ENCODE data around the gene GPC5.

The GPC5 gene

DNA sequence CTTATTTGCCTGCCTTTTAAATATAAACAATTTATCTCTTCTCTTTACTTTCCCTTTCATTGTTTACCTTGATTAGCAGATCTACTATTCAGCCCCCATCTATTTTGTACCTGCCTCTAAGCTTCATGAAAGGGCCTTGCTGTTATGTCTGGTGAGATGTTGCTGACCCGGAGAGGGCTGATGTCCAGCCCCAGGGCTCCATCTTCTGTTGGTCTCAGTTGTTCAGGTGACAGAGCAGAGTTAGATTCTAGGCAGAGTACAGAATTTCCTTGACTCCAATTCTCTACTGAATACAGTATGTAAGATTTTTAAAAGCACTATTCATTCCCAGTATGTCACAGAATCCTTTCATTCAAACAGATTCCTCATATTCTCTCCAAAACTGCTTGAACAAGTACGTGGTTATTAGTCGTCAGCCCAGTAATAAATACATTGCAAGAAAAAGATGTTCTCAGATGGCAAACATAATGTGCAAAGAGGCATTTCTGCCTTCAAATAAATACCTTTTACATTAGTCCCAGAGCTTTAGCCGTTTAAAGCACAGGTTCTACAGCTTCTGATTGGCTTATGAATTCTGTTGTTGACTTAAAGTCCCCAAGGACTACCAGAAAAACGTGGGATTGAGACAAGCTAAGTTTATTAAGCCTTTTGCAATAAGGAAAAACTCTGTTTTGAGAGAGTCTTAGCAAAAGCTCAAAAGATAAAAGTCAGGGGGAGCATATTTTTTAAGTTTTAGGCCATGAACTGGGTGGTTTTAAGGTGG lies 159.1 kb downstream of the GPC5 start:
- no peaks in the 10 kb centered on the region for H3K4me1 ChIP-seq (ENCODE audit: control insufficient read depth, insufficient read depth, low read length)
- no peak overlapping the region for H3K27ac ChIP-seq (ENCODE audit: extremely low read depth, low read depth, low read length)
- H3K4me3 ChIP-seq (ENCODE audit: low read depth, low read length): no peak overlapping the region
- no peak for TF ChIP-seq ZNF518A (tag by site-specific recombination; conservative IDR thresholded peaks at IDR 0.05; ENCODE audit: low read depth)
- TF ChIP-seq ZSCAN23 (tag by site-specific recombination; IDR thresholded peaks at IDR 0.05): no peak
- TF ChIP-seq PRDM1 (tag by site-specific recombination; IDR thresholded peaks at IDR 0.05): no peak
- TF ChIP-seq, protein P1, sequence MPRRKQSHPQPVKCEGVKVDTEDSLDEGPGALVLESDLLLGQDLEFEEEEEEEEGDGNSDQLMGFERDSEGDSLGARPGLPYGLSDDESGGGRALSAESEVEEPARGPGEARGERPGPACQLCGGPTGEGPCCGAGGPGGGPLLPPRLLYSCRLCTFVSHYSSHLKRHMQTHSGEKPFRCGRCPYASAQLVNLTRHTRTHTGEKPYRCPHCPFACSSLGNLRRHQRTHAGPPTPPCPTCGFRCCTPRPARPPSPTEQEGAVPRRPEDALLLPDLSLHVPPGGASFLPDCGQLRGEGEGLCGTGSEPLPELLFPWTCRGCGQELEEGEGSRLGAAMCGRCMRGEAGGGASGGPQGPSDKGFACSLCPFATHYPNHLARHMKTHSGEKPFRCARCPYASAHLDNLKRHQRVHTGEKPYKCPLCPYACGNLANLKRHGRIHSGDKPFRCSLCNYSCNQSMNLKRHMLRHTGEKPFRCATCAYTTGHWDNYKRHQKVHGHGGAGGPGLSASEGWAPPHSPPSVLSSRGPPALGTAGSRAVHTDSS (tag by site-specific recombination; IDR thresholded peaks at IDR 0.05): no peak
- no peak for TF ChIP-seq ZNF157 (tag by site-specific recombination; IDR thresholded peaks at IDR 0.05)
- TF ChIP-seq SP2 (tag by site-specific recombination; IDR thresholded peaks at IDR 0.05): no peak
- TF ChIP-seq, protein P2, sequence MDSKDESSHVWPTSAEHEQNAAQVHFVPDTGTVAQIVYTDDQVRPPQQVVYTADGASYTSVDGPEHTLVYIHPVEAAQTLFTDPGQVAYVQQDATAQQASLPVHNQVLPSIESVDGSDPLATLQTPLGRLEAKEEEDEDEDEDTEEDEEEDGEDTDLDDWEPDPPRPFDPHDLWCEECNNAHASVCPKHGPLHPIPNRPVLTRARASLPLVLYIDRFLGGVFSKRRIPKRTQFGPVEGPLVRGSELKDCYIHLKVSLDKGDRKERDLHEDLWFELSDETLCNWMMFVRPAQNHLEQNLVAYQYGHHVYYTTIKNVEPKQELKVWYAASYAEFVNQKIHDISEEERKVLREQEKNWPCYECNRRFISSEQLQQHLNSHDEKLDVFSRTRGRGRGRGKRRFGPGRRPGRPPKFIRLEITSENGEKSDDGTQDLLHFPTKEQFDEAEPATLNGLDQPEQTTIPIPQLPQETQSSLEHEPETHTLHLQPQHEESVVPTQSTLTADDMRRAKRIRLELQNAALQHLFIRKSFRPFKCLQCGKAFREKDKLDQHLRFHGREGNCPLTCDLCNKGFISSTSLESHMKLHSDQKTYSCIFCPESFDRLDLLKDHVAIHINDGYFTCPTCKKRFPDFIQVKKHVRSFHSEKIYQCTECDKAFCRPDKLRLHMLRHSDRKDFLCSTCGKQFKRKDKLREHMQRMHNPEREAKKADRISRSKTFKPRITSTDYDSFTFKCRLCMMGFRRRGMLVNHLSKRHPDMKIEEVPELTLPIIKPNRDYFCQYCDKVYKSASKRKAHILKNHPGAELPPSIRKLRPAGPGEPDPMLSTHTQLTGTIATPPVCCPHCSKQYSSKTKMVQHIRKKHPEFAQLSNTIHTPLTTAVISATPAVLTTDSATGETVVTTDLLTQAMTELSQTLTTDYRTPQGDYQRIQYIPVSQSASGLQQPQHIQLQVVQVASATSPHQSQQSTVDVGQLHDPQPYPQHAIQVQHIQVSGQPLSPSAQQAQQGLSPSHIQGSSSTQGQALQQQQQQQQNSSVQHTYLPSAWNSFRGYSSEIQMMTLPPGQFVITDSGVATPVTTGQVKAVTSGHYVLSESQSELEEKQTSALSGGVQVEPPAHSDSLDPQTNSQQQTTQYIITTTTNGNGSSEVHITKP (tag by site-specific recombination; IDR thresholded peaks at IDR 0.05): no peak
- TF ChIP-seq ZNF624 (tag by site-specific recombination; IDR thresholded peaks at IDR 0.05): no peak
- TF ChIP-seq ZSCAN16 (tag by site-specific recombination; IDR thresholded peaks at IDR 0.05): no peak
- no peak for TF ChIP-seq ZSCAN30 (tag by site-specific recombination; IDR thresholded peaks at IDR 0.05)
- no peak for TF ChIP-seq ZEB2 (tag by site-specific recombination; IDR thresholded peaks at IDR 0.05)
- no peak for TF ChIP-seq ZNF175 (tag by site-specific recombination; IDR thresholded peaks at IDR 0.05)
- TF ChIP-seq ZNF174 (tag by site-specific recombination; IDR thresholded peaks at IDR 0.05): no peak
- no peak for TF ChIP-seq ZNF548 (tag by site-specific recombination; IDR thresholded peaks at IDR 0.05)
- TF ChIP-seq SP3 (tag by site-specific recombination; IDR thresholded peaks at IDR 0.05): no peak
- no peak for TF ChIP-seq ZNF2 (tag by site-specific recombination; IDR thresholded peaks at IDR 0.05)
- ChIA-PET CTCF (interaction anchor here (0.6 to 0.9 kb wide), 2 partner anchors 15 to 176 kb away, joined by 3 read pairs; no protein-coding TSS in a partner anchor), POLR2A (no interaction called here)
- no peaks in the 10 kb centered on the region for H3K36me3 ChIP-seq (ENCODE audit: control insufficient read depth in 2 of 2, insufficient read depth in 1 of 2, low read length in 2 of 2)
- H3K9me3 ChIP-seq (ENCODE audit: control insufficient read depth, insufficient read depth, low read depth, low read length): no peaks in the 10 kb centered on the region

Measured in HEK293 (cell line).